Skeletal muscle satellite cell (primary cell): Measurements from ENCODE around the gene NSUN4.

ENCODE experiments used
- H3K27me3 ChIP-seq: 2 replicates; pipeline ENCODE4 v1.7.0; 2013; ENCODE audit warnings: low read length; ENCODE audit not compliant: control insufficient read depth, insufficient read depth
- H3K36me3 ChIP-seq: 2 replicates; pipeline ENCODE4 v1.7.0; 2013; ENCODE audit warnings: mild to moderate bottlenecking, control low read depth, low read length; ENCODE audit not compliant: insufficient read depth
- H3K4me1 ChIP-seq: 2 replicates; pipeline ENCODE4 v1.7.0; 2013; ENCODE audit warnings: low read length; ENCODE audit not compliant: control insufficient read depth, insufficient read depth
- H3K4me2 ChIP-seq: 2 replicates; pipeline ENCODE4 v1.7.0; 2013; ENCODE audit warnings: mild to moderate bottlenecking, low read length
- H3K4me3 ChIP-seq: 2 replicates; pipeline ENCODE4 v1.7.0; 2013; ENCODE audit warnings: low read length
- H3K9ac ChIP-seq: 2 replicates; pipeline ENCODE4 v1.7.0; 2013; ENCODE audit warnings: mild to moderate bottlenecking, low read depth, low read length, moderate library complexity
- H3K9me3 ChIP-seq: replicated peaks from 2 replicates; pipeline ENCODE4 v1.7.0; 2013; ENCODE audit warnings: mild to moderate bottlenecking, control low read depth, low read length

NSUN4 gene

GRCh38 chr1:46401964-46402626 lies 61.5 kb downstream of the NSUN4 start:
- no peak overlapping the region for H3K4me3 ChIP-seq

GRCh38 chr1:46403916-46404315 lies 63.3 kb downstream of the NSUN4 start:
- Histone ChIP-seq H3K9me3 (no peaks in the 10 kb centered on the region), H3K36me3 (no peaks in the 10 kb centered on the region), H3K4me2 (no peak overlapping the region), H3K4me3 (no peak overlapping the region), H3K4me1 (peaks cover 16% of the 10 kb centered on the region), H3K9ac (no peak overlapping the region), H3K27me3 (peaks cover 10% of the 10 kb centered on the region)

More at GRCh38 chr1:46401964-46402626, 61.5 kb downstream of the NSUN4 start:
- Histone ChIP-seq H3K36me3 (no peaks in the 10 kb centered on the region), H3K9me3 (no peaks in the 10 kb centered on the region), H3K4me2 (no peak overlapping the region), H3K27me3 (peaks cover 18% of the 10 kb centered on the region), H3K9ac (no peak overlapping the region), H3K4me1 (peaks cover 16% of the 10 kb centered on the region)

GRCh38 chr1:46404482-46405196 lies 64.0 kb downstream of the NSUN4 start:
- no peak overlapping the region for H3K9ac ChIP-seq
- H3K9me3 ChIP-seq: no peaks in the 10 kb centered on the region
- H3K4me1 ChIP-seq: peaks cover 16% of the 10 kb centered on the region
- no peak overlapping the region for H3K4me3 ChIP-seq
- H3K36me3 ChIP-seq: no peaks in the 10 kb centered on the region
- peaks cover 4% of the 10 kb centered on the region for H3K27me3 ChIP-seq
- H3K4me2 ChIP-seq: no peak overlapping the region

- peaks cover 3% of the 10 kb centered on the region for H3K27me3 ChIP-seq
- no peaks in the 10 kb centered on the region for H3K36me3 ChIP-seq
- no peak overlapping the region for H3K9ac ChIP-seq
- H3K4me3 ChIP-seq: no peak overlapping the region
- no peaks in the 10 kb centered on the region for H3K9me3 ChIP-seq
- no peak overlapping the region for H3K4me2 ChIP-seq
- H3K4me1 ChIP-seq: peaks cover 16% of the 10 kb centered on the region
These were observed 64.6 kb downstream of the NSUN4 start for GRCh38 chr1:46405197-46405555.

- no peak overlapping the region for H3K4me3 ChIP-seq
- H3K27me3 ChIP-seq: no peaks in the 10 kb centered on the region
- H3K4me2 ChIP-seq: peak overlapping the region; percentile 75
- H3K9me3 ChIP-seq: no peaks in the 10 kb centered on the region
- no peaks in the 10 kb centered on the region for H3K36me3 ChIP-seq
- no peak overlapping the region for H3K9ac ChIP-seq
- peaks cover 19% of the 10 kb centered on the region for H3K4me1 ChIP-seq
These were observed 65.1 kb downstream of the NSUN4 start for GRCh38 chr1:46405724-46406123.

- Histone ChIP-seq H3K4me3 (peak overlapping the region; percentile 32), H3K4me1 (peaks cover 15% of the 10 kb centered on the region), H3K27me3 (no peaks in the 10 kb centered on the region), H3K9ac (peak overlapping the region; percentile 36), H3K4me2 (peak overlapping the region; percentile 78), H3K9me3 (no peaks in the 10 kb centered on the region), H3K36me3 (no peaks in the 10 kb centered on the region)
These were observed 66.4 kb downstream of the NSUN4 start for GRCh38 chr1:46406881-46407608.

- H3K36me3 ChIP-seq: no peaks in the 10 kb centered on the region
- H3K27me3 ChIP-seq: no peaks in the 10 kb centered on the region
- H3K9me3 ChIP-seq: no peaks in the 10 kb centered on the region
These were observed 67.0 kb downstream of the NSUN4 start for GRCh38 chr1:46407636-46408035.

GRCh38 chr1:46408356-46409062 lies 67.9 kb downstream of the NSUN4 start:
- peaks cover 12% of the 10 kb centered on the region for H3K4me1 ChIP-seq
- no peaks in the 10 kb centered on the region for H3K36me3 ChIP-seq
- H3K9ac ChIP-seq: no peak overlapping the region
- H3K4me2 ChIP-seq: no peak overlapping the region
- H3K27me3 ChIP-seq: no peaks in the 10 kb centered on the region
- no peaks in the 10 kb centered on the region for H3K9me3 ChIP-seq
- no peak overlapping the region for H3K4me3 ChIP-seq

More at GRCh38 chr1:46407636-46408035, 67.0 kb downstream of the NSUN4 start:
- peaks cover 12% of the 10 kb centered on the region for H3K4me1 ChIP-seq
- no peak overlapping the region for H3K4me3 ChIP-seq
- no peak overlapping the region for H3K9ac ChIP-seq
- H3K4me2 ChIP-seq: no peak overlapping the region

- H3K4me1 ChIP-seq: peaks cover 12% of the 10 kb centered on the region
- no peak overlapping the region for H3K4me2 ChIP-seq
- no peaks in the 10 kb centered on the region for H3K27me3 ChIP-seq
- H3K9ac ChIP-seq: no peak overlapping the region
- H3K9me3 ChIP-seq: no peaks in the 10 kb centered on the region
- no peaks in the 10 kb centered on the region for H3K36me3 ChIP-seq
- H3K4me3 ChIP-seq: no peak overlapping the region
These were observed 68.4 kb downstream of the NSUN4 start for GRCh38 chr1:46409063-46409372.

GRCh38 chr1:46410156-46411009 lies 69.8 kb downstream of the NSUN4 start:
- Histone ChIP-seq H3K36me3 (no peaks in the 10 kb centered on the region), H3K4me2 (no peak overlapping the region), H3K4me1 (peaks cover 12% of the 10 kb centered on the region), H3K4me3 (no peak overlapping the region), H3K9ac (no peak overlapping the region), H3K9me3 (no peaks in the 10 kb centered on the region), H3K27me3 (peaks cover 2% of the 10 kb centered on the region)
